T-cell (primary cell): Measurements from ENCODE around the gene PLCG2. TPM values are rescaled to one million over a fixed set of nuclear protein-coding genes. Genes with fewer than 3 reads are reported as not detected.

Source experiments
- ATAC-seq, 4 experiments: fragments of 200-7000 bp in 3 of 4; fragments of 150-1000 bp in 1 of 4; cut with Tn5 transposase; replicated peaks in 1 of 4; 1 replicate in 3 of 4; 2 replicates in 1 of 4; pipeline ENCODE4 v1.10.0; 2021; ENCODE audit warnings: moderate library complexity in 3 of 4, mild to moderate bottlenecking in 2 of 4, moderate number of reproducible peaks in 1 of 4
- CTCF ChIA-PET, 2 donors: fragments of 300-600 bp; sonication (Branson Sonifier 250); formaldehyde crosslinking; loops; one replicate each; lab custom pipeline; 2022; ENCODE audit warnings: antibody characterized with exemption in 2 of 2; lab: Charles Lee
- POLR2A ChIA-PET, 2 donors: fragments of 300-600 bp; sonication (Branson Sonifier 250); formaldehyde crosslinking; loops; one replicate each; lab custom pipeline; 2022; ENCODE audit warnings: antibody characterized with exemption in 2 of 2; lab: Charles Lee
- DNase-seq, 35 experiments: peaks; one replicate each; pipeline versions ENCODE4 v3.0.0 to v3.0.0-alpha.2; 2013 to 2023
- H3K27ac ChIP-seq: one replicate; pipeline ENCODE4 v1.5.1; 2013; ENCODE audit warnings: low read length
- H3K27me3 ChIP-seq, 2 experiments: replicated peaks in 1 of 2; 1 replicate in 1 of 2; 2 replicates in 1 of 2; pipeline versions ENCODE4 v1.6.1 to v1.7.0; 2013; ENCODE audit warnings: low read length in 1 of 2, mixed read lengths in 1 of 2; ENCODE audit not compliant: control insufficient read depth in 2 of 2, insufficient read depth in 2 of 2; ENCODE audit errors: extremely low read depth in 1 of 2
- H3K36me3 ChIP-seq, 2 donors: 1 replicate in 1 of 2; 2 replicates in 1 of 2; pipeline versions ENCODE4 v1.6.1 to v1.7.0; 2013; ENCODE audit warnings: low read length in 1 of 2; ENCODE audit not compliant: control insufficient read depth in 2 of 2, insufficient read depth in 1 of 2; ENCODE audit errors: extremely low read depth in 1 of 2
- H3K4me1 ChIP-seq, 2 experiments: 1 replicate in 1 of 2; 2 replicates in 1 of 2; pipeline versions ENCODE4 v1.6.1 to v1.7.0; 2013; ENCODE audit warnings: low read length in 2 of 2, mixed read lengths in 1 of 2; ENCODE audit not compliant: insufficient read depth in 2 of 2, control insufficient read depth in 1 of 2; ENCODE audit errors: extremely low read depth in 1 of 2
- H3K4me3 ChIP-seq, 2 donors: 1 replicate in 1 of 2; 2 replicates in 1 of 2; pipeline versions ENCODE4 v1.5.1 to v1.7.0; 2013; ENCODE audit warnings: mild to moderate bottlenecking in 2 of 2, low read length in 1 of 2, moderate library complexity in 1 of 2; ENCODE audit not compliant: control insufficient read depth in 1 of 2; ENCODE audit errors: extremely low read depth in 1 of 2
- H3K9me3 ChIP-seq: 2 replicates; pipeline ENCODE4 v1.7.0; 2013
- H3K27ac Mint-ChIP-seq, 2 donors: one replicate each; pipeline ENCODE4 v1.8.0; 2020 to 2021; ENCODE audit warnings: mild to moderate bottlenecking in 2 of 2, mixed read lengths in 2 of 2
- H3K27me3 Mint-ChIP-seq, 2 donors: one replicate each; pipeline ENCODE4 v1.8.0; 2021 to 2022; ENCODE audit warnings: mixed read lengths in 2 of 2
- H3K36me3 Mint-ChIP-seq: one replicate; pipeline ENCODE4 v1.8.0; 2021; ENCODE audit warnings: mixed read lengths
- H3K4me1 Mint-ChIP-seq, 3 donors: one replicate each; pipeline ENCODE4 v1.8.0; 2020 to 2022; ENCODE audit warnings: mixed read lengths in 3 of 3, mild to moderate bottlenecking in 1 of 3
- H3K4me3 Mint-ChIP-seq, 3 donors: one replicate each; pipeline ENCODE4 v1.8.0; 2020 to 2022; ENCODE audit warnings: mild to moderate bottlenecking in 3 of 3, mixed read lengths in 3 of 3, moderate library complexity in 3 of 3
- H3K9me3 Mint-ChIP-seq, 3 donors: one replicate each; pipeline ENCODE4 v1.8.0; 2020 to 2022; ENCODE audit warnings: mixed read lengths in 3 of 3
- WGBS: methylation state at CpG from one replicate; pipeline ENCODE4 v1.1.5; 2013; ENCODE audit warnings: missing lambda C conversion rate; ENCODE audit not compliant: insufficient coverage; 5-methylcytosine and 5-hydroxymethylcytosine counted together
- total RNA-seq, 35 experiments: library from RNA in 6 of 35; stranded (reverse) in 6 of 35; fragments of 120-200 nt in 1 of 35; gene quantifications; one replicate each; pipeline versions ENCODE4 v1.2.1 to v1.2.4 and lab custom pipeline; 2013 to 2026

Gene PLCG2
- total RNA-seq, 5 donors from 2014 or later (not counting 1 experiment from before 2014, with no cell fraction given) = 7.5 to 27.1 (median 12.1) TPM

GRCh38 chr16:81937305-81938038 is 158.4 kb downstream of the PLCG2 start:
- CTCF ChIA-PET = no interaction called here
- Mint-ChIP-seq H3K36me3 (no peaks in the 10 kb centered on the region), H3K4me1 (no peaks in the 10 kb centered on the region), H3K27ac (no peak overlapping the region), H3K27me3 (peaks cover 0 to 2% of the 10 kb centered on the region in 2 donors), H3K9me3 (no peaks in the 10 kb centered on the region), H3K4me3 (no peak overlapping the region)
- DNase-seq = no peak
- POLR2A ChIA-PET = no interaction called here
- 97% methylated on average over 9 of the region's 13 CpGs for WGBS
- H3K4me3 ChIP-seq = no peak overlapping the region
- H3K4me1 ChIP-seq = no peaks in the 10 kb centered on the region
- no peaks in the 10 kb centered on the region for H3K27me3 ChIP-seq
- no peak for ATAC-seq
- H3K27ac ChIP-seq = no peak overlapping the region
- no peaks in the 10 kb centered on the region for H3K36me3 ChIP-seq
- no peaks in the 10 kb centered on the region for H3K9me3 ChIP-seq

- H3K4me1 Mint-ChIP-seq = no peaks in the 10 kb centered on the region
- no peak overlapping the region for H3K27ac Mint-ChIP-seq
- H3K27me3 Mint-ChIP-seq = peaks cover 0 to 2% of the 10 kb centered on the region in 2 donors
- H3K36me3 Mint-ChIP-seq = no peaks in the 10 kb centered on the region
- WGBS = 89% methylated on average over 11 of the region's 17 CpGs
- no peak overlapping the region for H3K4me3 ChIP-seq
- no peaks in the 10 kb centered on the region for H3K9me3 Mint-ChIP-seq
- H3K27me3 ChIP-seq = no peaks in the 10 kb centered on the region
- DNase-seq (no peak), ATAC-seq (no peak)
- ChIA-PET CTCF (no interaction called here), POLR2A (no interaction called here)
- no peaks in the 10 kb centered on the region for H3K36me3 ChIP-seq
- no peaks in the 10 kb centered on the region for H3K9me3 ChIP-seq
- no peak overlapping the region for H3K27ac ChIP-seq
- H3K4me3 Mint-ChIP-seq = no peak overlapping the region
- H3K4me1 ChIP-seq = no peaks in the 10 kb centered on the region
Observed at GRCh38 chr16:81938326-81939163, 159.5 kb downstream of the PLCG2 start.

GRCh38 chr16:81939164-81940056 is 160.3 kb downstream of the PLCG2 start:
- 65% methylated on average over 3 of the region's 7 CpGs for WGBS
- DNase-seq = no peak
- Mint-ChIP-seq H3K27ac (no peak overlapping the region), H3K4me3 (no peak overlapping the region), H3K4me1 (no peaks in the 10 kb centered on the region), H3K27me3 (peaks cover 0 to 2% of the 10 kb centered on the region in 2 donors), H3K9me3 (no peaks in the 10 kb centered on the region), H3K36me3 (no peaks in the 10 kb centered on the region)
- H3K36me3 ChIP-seq = no peaks in the 10 kb centered on the region
- no peaks in the 10 kb centered on the region for H3K9me3 ChIP-seq
- H3K4me3 ChIP-seq = no peak overlapping the region
- ChIA-PET CTCF (interaction anchor here in 1 of 2 donors (4.5 kb wide), 1 partner anchor 291 kb away, joined by 16 read pairs; no protein-coding TSS in a partner anchor), POLR2A (no interaction called here)
- no peaks in the 10 kb centered on the region for H3K4me1 ChIP-seq
- no peak for ATAC-seq
- H3K27ac ChIP-seq = no peak overlapping the region
- H3K27me3 ChIP-seq = no peaks in the 10 kb centered on the region

- POLR2A ChIA-PET = no interaction called here
- H3K27me3 Mint-ChIP-seq = peaks cover 0 to 2% of the 10 kb centered on the region in 2 donors
- Histone ChIP-seq H3K4me3 (no peak overlapping the region), H3K36me3 (no peaks in the 10 kb centered on the region), H3K27ac (no peak overlapping the region), H3K27me3 (no peaks in the 10 kb centered on the region), H3K4me1 (no peaks in the 10 kb centered on the region), H3K9me3 (no peaks in the 10 kb centered on the region)
- 100% methylated on average over 2 of the region's 3 CpGs for WGBS
- peak in 1 of 35 experiments; percentile 53 for DNase-seq
- H3K4me1 Mint-ChIP-seq = no peaks in the 10 kb centered on the region
- H3K9me3 Mint-ChIP-seq = no peaks in the 10 kb centered on the region
- no peak overlapping the region for H3K27ac Mint-ChIP-seq
- ATAC-seq = no peak
- no peak overlapping the region for H3K4me3 Mint-ChIP-seq
- no peaks in the 10 kb centered on the region for H3K36me3 Mint-ChIP-seq
- CTCF ChIA-PET = interaction anchor here (0.5 to 4.5 kb wide), 3 partner anchors 289 to 1631 kb away, joined by 4 to 16 read pairs (median 6); no protein-coding TSS in a partner anchor
Observed at GRCh38 chr16:81940781-81941560, 161.9 kb downstream of the PLCG2 start.

- H3K4me3 Mint-ChIP-seq = no peak overlapping the region
- no peak for ATAC-seq
Observed at GRCh38 chr16:81942007-81942601, 163.0 kb downstream of the PLCG2 start.

More at GRCh38 chr16:81942007-81942601, 163.0 kb downstream of the PLCG2 start:
- ChIA-PET POLR2A (no interaction called here), CTCF (interaction anchor here (1.5 to 4.5 kb wide), 2 partner anchors 288 kb away, joined by 6 to 16 read pairs; no protein-coding TSS in a partner anchor)
- no peaks in the 10 kb centered on the region for H3K4me1 Mint-ChIP-seq
- no peak overlapping the region for H3K4me3 ChIP-seq
- no peak overlapping the region for H3K27ac Mint-ChIP-seq
- H3K9me3 ChIP-seq = no peaks in the 10 kb centered on the region
- H3K36me3 ChIP-seq = no peaks in the 10 kb centered on the region
- no peaks in the 10 kb centered on the region for H3K9me3 Mint-ChIP-seq
- no peak for DNase-seq
- no peaks in the 10 kb centered on the region for H3K4me1 ChIP-seq
- WGBS = 79% methylated on average over 2 of the region's 7 CpGs
- H3K27me3 ChIP-seq = no peaks in the 10 kb centered on the region
- H3K27ac ChIP-seq = no peak overlapping the region
- peaks cover 5% of the 10 kb centered on the region for H3K36me3 Mint-ChIP-seq
- peaks cover 0 to 2% of the 10 kb centered on the region in 2 donors for H3K27me3 Mint-ChIP-seq
